ENCODE data around the gene TSPAN32. TPM values are rescaled to one million over a fixed set of nuclear protein-coding genes. Genes with fewer than 3 reads are reported as not detected.

TSPAN32 gene
- total RNA-seq, 1 experiment from 2014 or later = not detected

GRCh38 chr11:2302306-2302895 is 588 bp downstream of the TSPAN32 start:
- ChIA-PET CTCF (interaction anchor here (0.8 to 6.2 kb wide), 2 partner anchors 116 to 117 kb away, joined by 3 to 225 read pairs; no protein-coding TSS in a partner anchor), RAD21 (ENCODE audit: low non-redundant PET in 1 of 2, low total read pairs in 2 of 2, uncharacterized antibody in 2 of 2, unreplicated experiment in 2 of 2) (interaction anchor here in 1 of 2 experiments (1.3 kb wide), 1 partner anchor 119 kb away, joined by 3 read pairs; no protein-coding TSS in a partner anchor), POLR2A (no interaction called here)
- DNase-seq (ENCODE audit: low read depth, low spot score) (no peak), ATAC-seq (no peak)
- H3K9me2 ChIP-seq (ENCODE audit: insufficient read depth) = no peaks in the 10 kb centered on the region
- no peak overlapping the region for H3K27ac ChIP-seq (ENCODE audit: low read depth, low read length)
- no peaks in the 10 kb centered on the region for H3K27me3 ChIP-seq (ENCODE audit: insufficient read depth, low read length)
- H3K36me3 ChIP-seq (ENCODE audit: control insufficient read depth in 1 of 2, insufficient read depth in 2 of 2, low read length in 2 of 2) = no peaks in the 10 kb centered on the region
- no peaks in the 10 kb centered on the region for H4K20me1 ChIP-seq (ENCODE audit: insufficient read depth)
- TF ChIP-seq ZNF274 (IDR thresholded peaks at IDR 0.05; ENCODE audit: low read depth, low read length) (no peak), JUND (IDR thresholded peaks at IDR 0.05) (no peak), YY1 (IDR thresholded peaks at IDR 0.05; ENCODE audit: extremely low read depth, insufficient replicate concordance, low read depth, low read length) (no peak), SRF (IDR thresholded peaks at IDR 0.05; ENCODE audit: low read depth) (no peak)
- H3K9ac ChIP-seq (ENCODE audit: low read length) = no peak overlapping the region
- intact Hi-C loops (cut with micrococcal nuclease) = no loop called here
- H2AFZ ChIP-seq (ENCODE audit: low read depth, low read length, poor library complexity, severe bottlenecking) = no peak overlapping the region
- H3K4me1 ChIP-seq (ENCODE audit: control insufficient read depth in 1 of 2, insufficient read depth in 2 of 2, low read length in 2 of 2) = no peaks in the 10 kb centered on the region
- BruUV-seq (replicated peaks) = no TSS peak
- no peaks in the 10 kb centered on the region for H3K79me2 ChIP-seq (ENCODE audit: insufficient read depth, low read length)
- no peak overlapping the region for H3K4me3 ChIP-seq (replicated peaks in 1 of 2; ENCODE audit: low read depth in 1 of 2, low read length in 2 of 2)
- H3K4me2 ChIP-seq (ENCODE audit: low read length) = no peak overlapping the region
- no peaks in the 10 kb centered on the region for H3K9me3 ChIP-seq (ENCODE audit: control insufficient read depth in 1 of 2, insufficient read depth in 1 of 2, low read depth in 1 of 2, low read length in 2 of 2)

- intact Hi-C loops (cut with micrococcal nuclease) = no loop called here
- POLR2A ChIA-PET = no interaction called here
- DNase-seq (ENCODE audit: low read depth, low spot score) = no peak
- TF ChIP-seq ZFX (IDR thresholded peaks at IDR 0.05) = no peak
- no peak for TF ChIP-seq YY1 (IDR thresholded peaks at IDR 0.05; ENCODE audit: extremely low read depth, insufficient replicate concordance, low read depth, low read length)
- no peak for TF ChIP-seq ZBTB33 (IDR thresholded peaks at IDR 0.05; ENCODE audit: extremely low read depth, insufficient replicate concordance, low read length)
- TF ChIP-seq ZNF274 (IDR thresholded peaks at IDR 0.05; ENCODE audit: low read depth, low read length) = no peak
- TF ChIP-seq MAX (IDR thresholded peaks at IDR 0.05) = no peak
- TF ChIP-seq JUND (IDR thresholded peaks at IDR 0.05) = no peak
- TF ChIP-seq EGR1 (IDR thresholded peaks at IDR 0.05; ENCODE audit: low read depth) = no peak
- TF ChIP-seq REST (IDR thresholded peaks at IDR 0.05; ENCODE audit: low read depth) = no peak
- no peak for TF ChIP-seq CBX3 (IDR thresholded peaks at IDR 0.05; ENCODE audit: low read depth)
- no peak for TF ChIP-seq EZH2phosphoT487 (IDR thresholded peaks at IDR 0.05; ENCODE audit: borderline replicate concordance)
Measured at GRCh38 chr11:2302896-2303626, 1.2 kb downstream of the TSPAN32 start.

More at GRCh38 chr11:2302896-2303626, 1.2 kb downstream of the TSPAN32 start:
- H3K4me1 ChIP-seq (ENCODE audit: control insufficient read depth in 1 of 2, insufficient read depth in 2 of 2, low read length in 2 of 2) = no peaks in the 10 kb centered on the region
- H3K79me2 ChIP-seq (ENCODE audit: insufficient read depth, low read length) = no peaks in the 10 kb centered on the region
- no peak for ATAC-seq
- H4K20me1 ChIP-seq (ENCODE audit: insufficient read depth) = no peaks in the 10 kb centered on the region
- H3K9me3 ChIP-seq (ENCODE audit: control insufficient read depth in 1 of 2, insufficient read depth in 1 of 2, low read depth in 1 of 2, low read length in 2 of 2) = no peaks in the 10 kb centered on the region
- H3K9me2 ChIP-seq (ENCODE audit: insufficient read depth) = no peaks in the 10 kb centered on the region
- no peak overlapping the region for H3K4me3 ChIP-seq (replicated peaks in 1 of 2; ENCODE audit: low read depth in 1 of 2, low read length in 2 of 2)
- no peaks in the 10 kb centered on the region for H3K36me3 ChIP-seq (ENCODE audit: control insufficient read depth in 1 of 2, insufficient read depth in 2 of 2, low read length in 2 of 2)
- H2AFZ ChIP-seq (ENCODE audit: low read depth, low read length, poor library complexity, severe bottlenecking) = no peak overlapping the region
- H3K27ac ChIP-seq (ENCODE audit: low read depth, low read length) = no peak overlapping the region
- no TSS peak for BruUV-seq (replicated peaks)
- no peak overlapping the region for H3K9ac ChIP-seq (ENCODE audit: low read length)
- ChIA-PET RAD21 (ENCODE audit: low non-redundant PET in 1 of 2, low total read pairs in 2 of 2, uncharacterized antibody in 2 of 2, unreplicated experiment in 2 of 2) (interaction anchor here in 1 of 2 experiments (1.3 kb wide), 1 partner anchor 118 kb away, joined by 3 read pairs; no protein-coding TSS in a partner anchor), CTCF (interaction anchor here (0.8 to 6.2 kb wide), 2 partner anchors 116 to 117 kb away, joined by 3 to 225 read pairs; no protein-coding TSS in a partner anchor)
- no peak overlapping the region for H3K4me2 ChIP-seq (ENCODE audit: low read length)
- no peaks in the 10 kb centered on the region for H3K27me3 ChIP-seq (ENCODE audit: insufficient read depth, low read length)

Data from HCT116 (cell line).